ENCODE data around the gene PPRC1.

GRCh38 chr10:102112210-102112817 lies 20.5 kb upstream of the PPRC1 start:
- TF ChIP-seq CTCF (IDR thresholded peaks at IDR 0.05; ENCODE audit: insufficient read depth, low read length): no peak
- TF ChIP-seq REST (IDR thresholded peaks at IDR 0.05; ENCODE audit: insufficient replicate concordance, low read depth): no peak
- TF ChIP-seq POLR2AphosphoS5 (IDR thresholded peaks at IDR 0.05; ENCODE audit: low read depth): no peak
- no peak for TF ChIP-seq GABPA (IDR thresholded peaks at IDR 0.05; ENCODE audit: low read depth)
- no peak for TF ChIP-seq SPI1 (IDR thresholded peaks at IDR 0.05; ENCODE audit: borderline replicate concordance, low read depth)
